Smooth muscle cell (in vitro differentiated cells): ENCODE measurements around the gene EML4. TPM values are rescaled to one million over a fixed set of nuclear protein-coding genes. Genes with fewer than 3 reads are reported as not detected.

Experiments used
- DNase-seq: peaks from one replicate; lab custom pipeline; 2025; ENCODE audit not compliant: unreplicated experiment; lab: John Stamatoyannopoulos, UW
- H2AFZ ChIP-seq: fragments of 200-600 bp; sonication (generic); 2 replicates; pipeline ENCODE4 v1.6.0; 2016; ENCODE audit warnings: antibody characterized with exemption, low read depth, mild to moderate bottlenecking
- H3F3A ChIP-seq: fragments of 200-600 bp; sonication (generic); 2 replicates; pipeline ENCODE4 v1.6.0; 2017; ENCODE audit warnings: antibody characterized with exemption, low read depth
- H3K27ac ChIP-seq: fragments of 200-600 bp; sonication (generic); 2 replicates; pipeline ENCODE4 v1.5.1; 2016; ENCODE audit warnings: low read depth, mild to moderate bottlenecking
- H3K27me3 ChIP-seq: fragments of 200-600 bp; sonication (generic); 2 replicates; pipeline ENCODE4 v1.6.1; 2016; ENCODE audit warnings: low read depth, mild to moderate bottlenecking
- H3K36me3 ChIP-seq: fragments of 200-600 bp; sonication (generic); 2 replicates; pipeline ENCODE4 v1.5.1; 2016; ENCODE audit warnings: low read depth
- H3K4me1 ChIP-seq: fragments of 200-600 bp; sonication (generic); 2 replicates; pipeline ENCODE4 v1.5.1; 2016; ENCODE audit warnings: low read depth
- H3K4me2 ChIP-seq: fragments of 200-600 bp; sonication (generic); 2 replicates; pipeline ENCODE4 v1.6.0; 2016; ENCODE audit warnings: mild to moderate bottlenecking
- H3K4me3 ChIP-seq: fragments of 200-600 bp; sonication (generic); 2 replicates; pipeline ENCODE4 v1.5.1; 2016; ENCODE audit warnings: mild to moderate bottlenecking
- H3K79me2 ChIP-seq: fragments of 200-600 bp; sonication (generic); 2 replicates; pipeline ENCODE4 v1.6.0; 2016; ENCODE audit warnings: low read depth, mild to moderate bottlenecking
- H3K9ac ChIP-seq: fragments of 200-600 bp; sonication (generic); 2 replicates; pipeline ENCODE4 v1.6.0; 2016; ENCODE audit warnings: low read depth
- H3K9me3 ChIP-seq: fragments of 200-600 bp; sonication (generic); replicated peaks from 2 replicates; pipeline ENCODE4 v1.5.1; 2016; ENCODE audit warnings: low read depth
- H4K20me1 ChIP-seq: fragments of 200-600 bp; sonication (generic); 2 replicates; pipeline ENCODE4 v1.6.0; 2016; ENCODE audit warnings: low read depth
- CTCF ChIP-seq: fragments of 200-600 bp; sonication (generic); IDR thresholded peaks from 2 replicates; pipeline ENCODE4 v1.5.1; 2017; ENCODE audit warnings: borderline replicate concordance, mild to moderate bottlenecking, antibody characterized with exemption; ENCODE audit not compliant: insufficient read depth, poor library complexity, severe bottlenecking
- WGBS: methylation state at CpG from one replicate; pipeline ENCODE4 v1.1.7; 2016; ENCODE audit warnings: low lambda C conversion rate; 5-methylcytosine and 5-hydroxymethylcytosine counted together
- polyA plus RNA-seq: library from polyadenylated mRNA; unstranded; fragments of >200 nt; fragmentation: Nextera tagmentation; extraction: Ambion mirVana; gene quantifications from 2 replicates; pipeline ENCODE4 v1.2.1, GENCODE V29; 2016
- total RNA-seq: library from RNA; depleted of rRNA; stranded (reverse); fragments of >200 nt; gene quantifications from 2 replicates; pipeline ENCODE4 v1.2.3, GENCODE V29; 2014

EML4 gene
- total and polyA plus RNA-seq, 2 experiments from 2014 or later, result 33.6 to 46.2 TPM

GRCh38 chr2:42193722-42194187, 24.6 kb downstream of the EML4 start:
- no peak for DNase-seq
- Histone ChIP-seq H3K4me1 (peaks cover 38% of the 10 kb centered on the region), H4K20me1 (peaks cover 40% of the 10 kb centered on the region), H3F3A (peaks cover 28% of the 10 kb centered on the region), H3K9ac (no peak overlapping the region), H3K27me3 (no peaks in the 10 kb centered on the region), H2AFZ (no peak overlapping the region), H3K79me2 (peaks cover 80% of the 10 kb centered on the region), H3K9me3 (no peaks in the 10 kb centered on the region), H3K4me2 (peak overlapping the region; percentile 51), H3K36me3 (no peaks in the 10 kb centered on the region), H3K27ac (peak overlapping the region; percentile 16), H3K4me3 (no peak overlapping the region)
- no peak for TF ChIP-seq CTCF

GRCh38 chr2:42194428-42194827, 25.3 kb downstream of the EML4 start:
- H2AFZ ChIP-seq, result no peak overlapping the region
- peak overlapping the region; percentile 39 for H3K27ac ChIP-seq
- TF ChIP-seq CTCF, result no peak
- no peak for DNase-seq
- peaks cover 36% of the 10 kb centered on the region for H4K20me1 ChIP-seq
- H3K36me3 ChIP-seq, result no peaks in the 10 kb centered on the region
- H3K9me3 ChIP-seq, result no peaks in the 10 kb centered on the region
- peaks cover 80% of the 10 kb centered on the region for H3K79me2 ChIP-seq
- H3K4me3 ChIP-seq, result no peak overlapping the region
- no peak overlapping the region for H3K9ac ChIP-seq
- no peaks in the 10 kb centered on the region for H3K27me3 ChIP-seq
- peaks cover 28% of the 10 kb centered on the region for H3F3A ChIP-seq
- no peak overlapping the region for H3K4me2 ChIP-seq
- H3K4me1 ChIP-seq, result peaks cover 38% of the 10 kb centered on the region
- 98% methylated on average over 4 of the region's 4 CpGs for WGBS

DNA sequence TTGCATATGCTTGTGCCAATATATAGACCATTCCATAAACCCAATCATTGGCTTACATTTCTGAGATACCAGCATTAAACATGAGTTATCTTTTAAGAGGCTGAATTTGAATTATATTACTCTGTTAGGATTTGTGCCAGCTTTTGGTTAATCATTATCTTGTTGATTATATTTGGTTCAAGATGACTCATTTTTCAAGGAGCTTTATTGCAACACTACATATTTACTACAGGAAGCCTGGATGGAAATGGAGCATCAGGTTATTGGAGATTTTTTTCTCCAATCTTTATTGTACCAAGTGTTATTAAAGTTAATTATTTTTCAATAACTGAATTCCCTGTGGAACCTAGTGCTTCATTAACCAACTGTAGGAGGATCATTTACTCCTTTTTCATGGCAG, 26.4 kb downstream of the EML4 start:
- Histone ChIP-seq H3K9ac (no peak overlapping the region), H3K4me1 (peaks cover 42% of the 10 kb centered on the region), H3K9me3 (no peaks in the 10 kb centered on the region), H3K36me3 (no peaks in the 10 kb centered on the region), H4K20me1 (peaks cover 31% of the 10 kb centered on the region), H3K27ac (peak overlapping the region; percentile 78), H3K4me3 (peak overlapping the region; percentile 29), H3K4me2 (peak overlapping the region; percentile 81), H3K79me2 (peaks cover 72% of the 10 kb centered on the region), H3K27me3 (no peaks in the 10 kb centered on the region), H2AFZ (no peak overlapping the region), H3F3A (peaks cover 31% of the 10 kb centered on the region)
- DNase-seq, result no peak
- no peak for TF ChIP-seq CTCF

DNA sequence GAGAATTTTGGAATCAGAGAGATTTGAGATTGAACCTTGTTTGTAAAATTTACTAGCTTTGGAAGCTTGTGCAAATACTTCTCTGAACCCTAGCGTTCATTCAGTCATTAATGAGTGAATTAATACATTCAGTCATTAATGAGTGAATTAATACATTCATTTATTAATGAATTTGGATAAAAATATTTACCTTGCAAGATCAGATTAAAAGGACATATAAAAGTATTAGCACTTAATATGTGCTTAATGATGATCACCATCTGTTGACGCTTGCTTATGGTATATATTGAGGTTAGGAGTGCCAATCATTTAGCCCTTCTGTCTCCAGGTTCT, 26.9 kb downstream of the EML4 start:
- H3K27ac ChIP-seq, result peak overlapping the region; percentile 78
- no peak for TF ChIP-seq CTCF
- no peaks in the 10 kb centered on the region for H3K9me3 ChIP-seq
- no peak overlapping the region for H2AFZ ChIP-seq
- peaks cover 26% of the 10 kb centered on the region for H4K20me1 ChIP-seq
- H3F3A ChIP-seq, result peaks cover 36% of the 10 kb centered on the region
- H3K4me2 ChIP-seq, result peak overlapping the region; percentile 81
- no peak for DNase-seq
- peak overlapping the region; percentile 10 for H3K9ac ChIP-seq
- 81% methylated on average over 2 of the region's 2 CpGs for WGBS
- H3K79me2 ChIP-seq, result peaks cover 67% of the 10 kb centered on the region
- peak overlapping the region; percentile 29 for H3K4me3 ChIP-seq
- no peaks in the 10 kb centered on the region for H3K27me3 ChIP-seq
- no peaks in the 10 kb centered on the region for H3K36me3 ChIP-seq
- H3K4me1 ChIP-seq, result peaks cover 43% of the 10 kb centered on the region
